KOPT-K1 (cell line): ENCODE results near the gene FMN1.

Experiments used
- H3K27ac ChIP-seq: fragments of 200-600 bp; sonication (generic); 2 replicates; pipeline ENCODE4 v1.5.1; 2016; ENCODE audit warnings: antibody characterized with exemption, mild to moderate bottlenecking, low read depth, low read length; ENCODE audit not compliant: poor library complexity, severe bottlenecking
- H3K36me3 ChIP-seq: fragments of 200-600 bp; sonication (generic); 2 replicates; pipeline ENCODE4 v1.5.1; 2017; ENCODE audit warnings: antibody characterized with exemption, mild to moderate bottlenecking, low read length, moderate library complexity; ENCODE audit not compliant: insufficient read depth
- H3K9me3 ChIP-seq: fragments of 200-600 bp; sonication (generic); 2 replicates; pipeline ENCODE4 v1.5.1; 2017; ENCODE audit warnings: antibody characterized with exemption, low read length, mild to moderate bottlenecking; ENCODE audit not compliant: insufficient read depth, poor library complexity, severe bottlenecking

FMN1 gene

GRCh38 chr15:32778391-32779176, 415.9 kb downstream of the FMN1 start:
- Histone ChIP-seq H3K36me3 (no peaks in the 10 kb centered on the region), H3K9me3 (no peaks in the 10 kb centered on the region), H3K27ac (no peak overlapping the region)

GRCh38 chr15:32775103-32775502, 419.4 kb downstream of the FMN1 start:
- no peak overlapping the region for H3K27ac ChIP-seq

GRCh38 chr15:32774022-32774421, 420.5 kb downstream of the FMN1 start:
- no peaks in the 10 kb centered on the region for H3K36me3 ChIP-seq
- H3K9me3 ChIP-seq, result no peaks in the 10 kb centered on the region
- no peak overlapping the region for H3K27ac ChIP-seq

More at GRCh38 chr15:32775103-32775502, 419.4 kb downstream of the FMN1 start:
- H3K36me3 ChIP-seq, result no peaks in the 10 kb centered on the region
- no peaks in the 10 kb centered on the region for H3K9me3 ChIP-seq

- Histone ChIP-seq H3K9me3 (no peaks in the 10 kb centered on the region), H3K36me3 (no peaks in the 10 kb centered on the region), H3K27ac (no peak overlapping the region)
Measured at GRCh38 chr15:32767236-32767635, 427.3 kb downstream of the FMN1 start.

GRCh38 chr15:32766101-32766500, 428.4 kb downstream of the FMN1 start:
- Histone ChIP-seq H3K9me3 (no peaks in the 10 kb centered on the region), H3K36me3 (no peaks in the 10 kb centered on the region), H3K27ac (no peak overlapping the region)

- Histone ChIP-seq H3K9me3 (no peaks in the 10 kb centered on the region), H3K36me3 (no peaks in the 10 kb centered on the region), H3K27ac (no peak overlapping the region)
Measured at GRCh38 chr15:32765236-32765635, 429.3 kb downstream of the FMN1 start.

GRCh38 chr15:32763295-32763694, 431.2 kb downstream of the FMN1 start:
- Histone ChIP-seq H3K9me3 (no peaks in the 10 kb centered on the region), H3K36me3 (no peaks in the 10 kb centered on the region), H3K27ac (no peak overlapping the region)

GRCh38 chr15:32757426-32757825, 437.1 kb downstream of the FMN1 start:
- H3K36me3 ChIP-seq, result no peaks in the 10 kb centered on the region
- H3K27ac ChIP-seq, result no peak overlapping the region
- no peaks in the 10 kb centered on the region for H3K9me3 ChIP-seq

- no peaks in the 10 kb centered on the region for H3K9me3 ChIP-seq
- H3K27ac ChIP-seq, result no peak overlapping the region
- no peaks in the 10 kb centered on the region for H3K36me3 ChIP-seq
Measured at GRCh38 chr15:32750979-32751378, 443.5 kb downstream of the FMN1 start.

- Histone ChIP-seq H3K27ac (no peak overlapping the region), H3K9me3 (no peaks in the 10 kb centered on the region), H3K36me3 (no peaks in the 10 kb centered on the region)
Measured at GRCh38 chr15:32747921-32748342, 446.6 kb downstream of the FMN1 start.

GRCh38 chr15:32746116-32746857, 448.2 kb downstream of the FMN1 start:
- no peaks in the 10 kb centered on the region for H3K9me3 ChIP-seq

GRCh38 chr15:32743411-32744140, 450.9 kb downstream of the FMN1 start:
- H3K9me3 ChIP-seq, result no peaks in the 10 kb centered on the region
- no peaks in the 10 kb centered on the region for H3K36me3 ChIP-seq
- H3K27ac ChIP-seq, result no peak overlapping the region

More at GRCh38 chr15:32746116-32746857, 448.2 kb downstream of the FMN1 start:
- Histone ChIP-seq H3K36me3 (no peaks in the 10 kb centered on the region), H3K27ac (no peak overlapping the region)

- H3K9me3 ChIP-seq, result no peaks in the 10 kb centered on the region
- no peaks in the 10 kb centered on the region for H3K36me3 ChIP-seq
- H3K27ac ChIP-seq, result no peak overlapping the region
Measured at GRCh38 chr15:32739522-32740063, 454.9 kb downstream of the FMN1 start.

- no peak overlapping the region for H3K27ac ChIP-seq
- H3K36me3 ChIP-seq, result no peaks in the 10 kb centered on the region
- H3K9me3 ChIP-seq, result no peaks in the 10 kb centered on the region
Measured at GRCh38 chr15:32738666-32739065, 455.8 kb downstream of the FMN1 start.

GRCh38 chr15:32737304-32737703, 457.2 kb downstream of the FMN1 start:
- Histone ChIP-seq H3K9me3 (no peaks in the 10 kb centered on the region), H3K27ac (no peak overlapping the region), H3K36me3 (no peaks in the 10 kb centered on the region)
